SH-SY5Y (cell line): ENCODE results near the gene RGS2.

ENCODE experiments used
- GATA2 ChIP-seq: IDR thresholded peaks from 2 replicates; pipeline ENCODE4 v1.6.1; 2011; ENCODE audit warnings: mild to moderate bottlenecking, low read depth, low read length
- GATA3 ChIP-seq: IDR thresholded peaks from 2 replicates; pipeline ENCODE4 v1.6.1; 2011; ENCODE audit warnings: low read depth, mild to moderate bottlenecking, low read length, moderate library complexity

DNA sequence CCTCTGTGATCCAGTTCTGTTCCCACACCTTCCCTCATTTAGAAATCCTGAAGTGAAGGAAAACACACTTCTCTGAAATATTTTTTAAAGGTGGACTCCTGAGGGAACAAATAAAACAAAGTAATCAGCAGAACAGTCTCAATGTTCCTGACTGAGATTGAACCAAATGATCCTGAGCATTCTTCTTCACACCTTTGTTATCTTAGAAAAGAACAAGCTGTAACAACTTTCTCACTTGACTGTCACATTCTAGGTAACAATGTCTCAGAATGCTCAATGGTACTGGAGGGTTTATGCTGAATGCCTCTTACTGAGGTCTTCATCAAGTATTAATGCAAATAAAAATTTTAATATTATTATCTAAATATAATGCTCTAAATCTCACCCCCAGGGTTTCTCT lies 40.4 kb upstream of the RGS2 start:
- TF ChIP-seq GATA2: no peak
- TF ChIP-seq GATA3: no peak
